ENCODE measurements around the gene POU4F1.

DNA sequence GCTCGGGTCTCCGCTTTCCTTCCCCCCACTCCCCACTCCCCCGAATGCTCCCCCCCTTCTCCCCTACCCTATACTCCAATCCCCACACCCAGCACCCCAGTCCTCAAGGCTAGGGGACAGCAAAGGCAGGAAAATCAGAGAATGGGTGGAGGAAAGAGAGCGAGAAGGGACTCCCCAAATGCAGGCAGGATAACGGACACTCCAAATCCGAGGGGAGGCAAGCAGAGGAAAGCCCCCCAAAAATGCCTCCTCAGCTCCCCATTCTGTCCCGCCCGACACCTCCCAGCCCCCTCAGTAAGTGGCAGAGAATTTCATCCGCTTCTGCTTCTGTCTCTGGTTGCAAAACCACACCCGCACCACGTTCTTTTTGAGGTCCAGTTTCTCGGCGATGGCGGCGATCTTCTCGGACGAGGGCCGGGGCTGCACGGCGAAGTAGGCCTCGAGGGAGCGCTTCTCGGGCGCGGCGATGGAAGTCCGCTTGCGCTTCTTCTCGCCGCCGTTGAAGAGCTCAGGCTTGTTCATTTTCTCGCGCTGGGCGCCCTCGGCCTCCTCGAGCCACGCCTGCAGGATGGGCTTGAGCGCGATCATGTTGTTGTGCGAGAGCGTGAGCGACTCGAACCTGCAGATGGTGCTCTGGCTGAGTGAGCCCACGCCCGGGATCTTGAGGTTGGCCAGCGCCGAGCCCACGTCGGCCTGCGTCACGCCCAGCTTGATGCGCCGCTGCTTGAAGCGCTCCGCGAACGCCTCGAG is 2.1 kb downstream of the POU4F1 start:
- TF ChIP-seq POLR2AphosphoS5 (IDR thresholded peaks at IDR 0.05) (no peak), CTCF (IDR thresholded peaks at IDR 0.05) (no peak)
